SH-SY5Y (cell line): ENCODE measurements around the gene APOL6.

Experiments
- GATA2 ChIP-seq: IDR thresholded peaks from 2 replicates; pipeline ENCODE4 v1.6.1; 2011; ENCODE audit warnings: mild to moderate bottlenecking, low read depth, low read length
- GATA3 ChIP-seq: IDR thresholded peaks from 2 replicates; pipeline ENCODE4 v1.6.1; 2011; ENCODE audit warnings: low read depth, mild to moderate bottlenecking, low read length, moderate library complexity

GRCh38 chr22:35608088-35608487 is 40.2 kb upstream of the APOL6 start:
- TF ChIP-seq GATA2 = no peak
- TF ChIP-seq GATA3 = no peak
